H1 (cell line): ENCODE measurements around the gene CKS1B. TPM values are rescaled to one million over a fixed set of nuclear protein-coding genes. Genes with fewer than 3 reads are reported as not detected.

Experiments
- ASH2L ChIP-seq: fragments of 200-600, 300-600 bp; sonication (generic); IDR thresholded peaks from one replicate; pipeline ENCODE4 v1.7.1; 2017; ENCODE audit warnings: low read length
- BCL11A ChIP-seq, 2 experiments: IDR thresholded peaks; one replicate each; pipeline ENCODE4 v1.6.1; 2011; ENCODE audit warnings: low read depth in 2 of 2, low read length in 2 of 2, mild to moderate bottlenecking in 2 of 2
- BRCA1 ChIP-seq: IDR thresholded peaks from 2 replicates; pipeline ENCODE4 v1.6.1; 2012; ENCODE audit warnings: low read depth, low read length, improper control_type of control experiment
- CHD1 ChIP-seq: IDR thresholded peaks from 2 replicates; pipeline ENCODE4 v1.6.1; 2012; ENCODE audit warnings: low read depth, low read length, improper control_type of control experiment
- EP300 ChIP-seq, 2 experiments: IDR thresholded peaks; 1 replicate in 1 of 2; 2 replicates in 1 of 2; pipeline ENCODE4 v1.6.1; 2011 to 2012; ENCODE audit warnings: low read depth in 2 of 2, low read length in 2 of 2, mild to moderate bottlenecking in 2 of 2, borderline replicate concordance in 1 of 2, inconsistent platforms in 1 of 2, moderate library complexity in 1 of 2
- EZH2 ChIP-seq: fragments of 200-600 bp; sonication (generic); IDR thresholded peaks from 2 replicates; pipeline ENCODE4 v1.7.1; 2012; ENCODE audit warnings: low read depth, mild to moderate bottlenecking, moderate library complexity, low read length, inconsistent platforms; ENCODE audit not compliant: severe bottlenecking
- FOSL1 ChIP-seq: IDR thresholded peaks from 2 replicates; pipeline ENCODE4 v1.6.1; 2011; ENCODE audit warnings: mild to moderate bottlenecking, low read depth, low read length, moderate library complexity; ENCODE audit not compliant: insufficient read depth
- GTF2F1 ChIP-seq: IDR thresholded peaks from 2 replicates; pipeline ENCODE4 v1.6.1; 2012; ENCODE audit warnings: low read depth, low read length, improper control_type of control experiment, borderline replicate concordance
- HDAC6 ChIP-seq: IDR thresholded peaks from one replicate; pipeline ENCODE4 v1.7.1; 2012; ENCODE audit warnings: low read depth, mild to moderate bottlenecking, inconsistent platforms, low read length, moderate library complexity
- JUND ChIP-seq: IDR thresholded peaks from 2 replicates; pipeline ENCODE4 v1.6.1; 2011; ENCODE audit warnings: mild to moderate bottlenecking, improper control_type of control experiment, low read length
- MAX ChIP-seq: IDR thresholded peaks from 2 replicates; pipeline ENCODE4 v1.6.1; 2012; ENCODE audit warnings: inconsistent platforms
- NANOG ChIP-seq: IDR thresholded peaks from 2 replicates; pipeline ENCODE4 v1.6.1; 2011; ENCODE audit warnings: low read length, low read depth, mild to moderate bottlenecking, inconsistent platforms; ENCODE audit not compliant: insufficient read depth, poor library complexity, severe bottlenecking
- PHF8 ChIP-seq: fragments of 200-600 bp; sonication (generic); conservative IDR thresholded peaks from 2 replicates; pipeline ENCODE4 v1.7.1; 2012; ENCODE audit warnings: low read depth, mild to moderate bottlenecking, inconsistent platforms, low read length, moderate library complexity
- RAD21 ChIP-seq, 2 experiments: IDR thresholded peaks in 1 of 2; conservative IDR thresholded peaks in 1 of 2; 2 replicates each; pipeline ENCODE4 v1.6.1; 2011; ENCODE audit warnings: low read depth in 2 of 2, low read length in 2 of 2, improper control_type of control experiment in 1 of 2, inconsistent platforms in 1 of 2, mild to moderate bottlenecking in 1 of 2, moderate library complexity in 1 of 2
- RBBP5 ChIP-seq: IDR thresholded peaks from 2 replicates; pipeline ENCODE4 v1.7.1; 2012; ENCODE audit warnings: low read depth, mild to moderate bottlenecking, inconsistent platforms, low read length, moderate library complexity, borderline replicate concordance
- RNF2 ChIP-seq: fragments of 200-900, 300-1000 bp; sonication (generic); IDR thresholded peaks from 2 replicates; pipeline ENCODE4 v1.7.1; 2016; ENCODE audit warnings: borderline replicate concordance, low read depth, mild to moderate bottlenecking, antibody characterized with exemption, low read length; ENCODE audit not compliant: poor library complexity, severe bottlenecking; ENCODE audit errors: missing control alignments
- RXRA ChIP-seq: IDR thresholded peaks from 2 replicates; pipeline ENCODE4 v1.6.1; 2011; ENCODE audit warnings: low read depth, mild to moderate bottlenecking, low read length, moderate library complexity; ENCODE audit not compliant: insufficient read depth
- SIRT6 ChIP-seq: IDR thresholded peaks from one replicate; pipeline ENCODE4 v1.7.1; 2012; ENCODE audit warnings: low read length, inconsistent platforms
- SP4 ChIP-seq: IDR thresholded peaks from 2 replicates; pipeline ENCODE4 v1.6.1; 2012; ENCODE audit warnings: low read length, inconsistent platforms
- SRF ChIP-seq: IDR thresholded peaks from 2 replicates; pipeline ENCODE4 v1.6.1; 2011; ENCODE audit warnings: mild to moderate bottlenecking, low read depth, low read length, moderate library complexity
- SUZ12 ChIP-seq: fragments of 200-600 bp; sonication (generic); IDR thresholded peaks from 2 replicates; pipeline ENCODE4 v1.6.1; 2012; ENCODE audit warnings: mild to moderate bottlenecking, inconsistent platforms, low read length, moderate library complexity, mixed read lengths
- TCF12 ChIP-seq: IDR thresholded peaks from 2 replicates; pipeline ENCODE4 v1.6.1; 2011; ENCODE audit warnings: low read depth, mild to moderate bottlenecking, low read length
- ZNF274 ChIP-seq: IDR thresholded peaks from 2 replicates; pipeline ENCODE4 v1.7.0; 2012; ENCODE audit warnings: low read length, borderline replicate concordance; ENCODE audit errors: extremely low read depth
- polyA plus RNA-seq, 7 experiments: library from polyadenylated mRNA; depleted of rRNA in 3 of 7; stranded (reverse) in 5 of 7; unstranded in 2 of 7; fragments of >200 nt in 5 of 7; fragments of 200-250 nt in 2 of 7; gene quantifications; 1 replicate in 5 of 7; 2 replicates in 1 of 7; 4 replicates in 1 of 7; pipeline versions ENCODE4 v1.2.1 to v1.2.3, GENCODE V29; 2011 to 2013; ENCODE audit warnings: missing spikeins in 2 of 7, mixed read lengths in 2 of 7
- total RNA-seq: library from RNA; stranded (reverse); fragmentation: NEBNext Ultra II Directional; extraction: Animal tissue kit (Norgen Biotek cat#: 25700); gene quantifications from 2 replicates; pipeline ENCODE4 v1.2.1, GENCODE V29; 2021

CKS1B gene
- total and polyA plus RNA-seq, 2 of the 8 experiments (the other 6 are each of a cell fraction or from before 2014, with no cell fraction given), result 294 to 1,025 TPM

GRCh38 chr1:154999571-155000410, 25.3 kb downstream of the CKS1B start (continued):
- TF ChIP-seq RAD21 (IDR thresholded peaks at IDR 0.05 in 1 of 2, conservative IDR thresholded peaks at IDR 0.05 in 1 of 2; ENCODE audit: low read depth in 2 of 2, low read length in 2 of 2) (no peak), RBBP5 (no peak), TCF12 (peak; percentile 48; the same call in 1 of the 2 replicates), NANOG (no peak), RNF2 (no peak), HDAC6 (no peak), MAX (peak; percentile 99), ZNF274 (no peak), EP300 (IDR thresholded peaks at IDR 0.05; ENCODE audit: borderline replicate concordance in 1 of 2, low read depth in 2 of 2, low read length in 2 of 2) (no peak), ASH2L (peak; percentile 52), FOSL1 (no peak), GTF2F1 (no peak), BRCA1 (no peak), RXRA (no peak), SRF (no peak), JUND (no peak), SIRT6 (no peak), EZH2 (no peak), BCL11A (IDR thresholded peaks at IDR 0.05; ENCODE audit: low read depth in 2 of 2, low read length in 2 of 2) (no peak), SP4 (no peak; the same call in 1 of the 2 replicates), SUZ12 (no peak), CHD1 (no peak), PHF8 (0 out of 2 replicates have a peak, but pooled peaks have one; percentile 4)
